ENCODE results near the gene RTBDN.

Gene RTBDN

GRCh38 chr19:12792051-12792852 is 42.1 kb downstream of the RTBDN start:
- no peak for DNase-seq (ENCODE audit: low spot score)

- DNase-seq (ENCODE audit: low spot score), result peak; percentile 97
Observed at GRCh38 chr19:12791345-12792050, 42.9 kb downstream of the RTBDN start, which contains the start of gene JUNB. Gene JUNB, plus strand, starts transcription at chr19:12791486. Its CDS starts 286 bp downstream, at chr19:12791772.

DNA sequence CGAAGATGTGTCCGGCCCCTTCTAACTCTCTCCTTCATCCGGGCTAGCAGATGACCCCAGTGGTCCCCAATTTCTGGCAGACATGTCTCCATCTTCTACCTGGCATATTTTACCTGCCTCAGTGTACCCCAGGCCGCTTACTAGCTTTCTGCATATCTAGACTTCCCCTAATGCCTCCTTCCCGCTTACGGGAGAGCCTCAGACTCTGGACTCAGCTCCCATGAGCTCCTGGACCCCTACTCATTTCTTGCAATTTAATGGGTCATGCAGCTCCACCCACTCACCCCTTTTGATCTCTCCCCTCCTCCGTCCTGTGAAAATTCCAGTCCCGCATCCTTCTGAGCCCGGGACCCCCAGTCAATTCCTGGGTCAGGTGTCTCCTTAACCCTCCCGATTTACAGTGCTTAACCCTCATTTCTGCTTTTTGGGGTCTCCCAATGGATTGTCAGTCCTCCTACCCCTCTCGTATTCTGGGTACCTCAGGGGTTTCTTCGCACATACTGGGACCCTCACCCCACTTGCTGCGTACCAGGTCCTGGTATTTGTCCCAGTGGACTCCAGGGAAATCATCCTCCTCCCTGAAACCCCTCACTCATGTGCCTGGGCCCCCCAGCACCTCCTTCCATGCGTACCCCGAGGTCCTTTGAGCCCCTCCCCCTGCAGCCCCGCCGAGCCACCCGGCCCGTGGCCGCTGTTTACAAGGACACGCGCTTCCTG is 43.6 kb downstream of the RTBDN start:
- no peak for DNase-seq (ENCODE audit: low spot score)

- DNase-seq (ENCODE audit: low spot score), result peak; percentile 91
Observed at GRCh38 chr19:12789904-12790619, 44.3 kb downstream of the RTBDN start.

GRCh38 chr19:12789098-12789903 is 45.1 kb downstream of the RTBDN start:
- DNase-seq (ENCODE audit: low spot score), result no peak

- peak; percentile 74 for DNase-seq (ENCODE audit: low spot score)
Observed at GRCh38 chr19:12788682-12789097, 45.7 kb downstream of the RTBDN start.

- DNase-seq (ENCODE audit: low spot score), result no peak
Observed at GRCh38 chr19:12788042-12788681, 46.2 kb downstream of the RTBDN start.

- no peak for DNase-seq (ENCODE audit: low spot score)
Observed at GRCh38 chr19:12787458-12787857, 46.9 kb downstream of the RTBDN start.

DNA sequence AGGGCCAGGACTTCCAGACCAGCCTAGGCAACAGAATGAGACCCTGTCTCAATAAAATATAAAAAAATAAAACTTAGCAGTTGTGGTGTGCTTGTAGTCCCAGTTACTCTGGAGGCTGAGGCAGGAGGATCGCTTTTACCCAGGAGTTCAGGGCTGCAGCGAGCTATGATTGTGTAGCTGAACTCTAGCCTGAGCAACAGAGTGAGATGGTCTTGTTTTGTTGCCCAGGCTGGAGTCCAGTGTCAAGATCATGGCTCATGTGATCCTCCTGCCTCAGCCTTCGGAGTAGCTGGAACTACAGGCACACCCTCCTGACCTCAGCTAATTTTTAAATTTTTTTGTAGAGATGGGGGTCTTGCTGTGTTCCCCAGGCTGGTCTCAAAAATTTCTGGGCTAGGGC is 47.4 kb downstream of the RTBDN start:
- no peak for DNase-seq (ENCODE audit: low spot score)

DNA sequence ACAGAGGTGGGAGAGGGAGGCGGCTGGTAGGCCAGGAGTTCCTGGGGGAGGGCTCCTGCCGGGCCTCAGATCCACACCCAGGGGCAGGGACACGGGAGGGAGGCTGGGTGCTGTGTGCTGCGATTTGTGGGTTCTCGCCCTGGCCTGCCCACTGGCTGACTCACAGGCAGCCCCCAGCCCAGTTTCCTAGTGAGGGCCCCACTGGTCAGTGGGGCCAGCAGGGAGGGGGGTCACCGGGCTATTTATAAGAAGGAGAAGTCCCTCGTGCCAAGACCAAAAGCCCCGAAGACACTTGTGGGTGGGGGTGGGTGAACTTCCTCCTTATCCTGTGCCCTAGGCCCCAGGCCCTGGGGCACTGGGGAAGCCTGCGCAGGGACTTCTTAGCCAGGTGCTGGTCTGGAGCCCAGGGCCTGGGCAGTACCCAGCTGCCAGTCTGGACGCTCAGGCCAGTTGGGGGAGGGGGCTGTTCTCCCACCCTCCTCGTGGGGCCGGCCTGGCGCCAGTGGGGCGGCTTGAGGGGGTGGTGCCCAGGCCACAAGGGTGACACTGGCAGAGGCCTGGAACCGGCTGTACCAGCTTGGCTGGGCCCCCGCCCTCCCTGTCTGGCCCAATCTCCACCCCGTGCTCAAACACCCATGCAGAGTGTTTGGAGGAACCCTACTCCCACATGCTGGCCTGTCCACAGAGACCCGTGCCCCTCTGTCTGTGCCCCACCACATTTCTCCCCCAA is 48.1 kb downstream of the RTBDN start:
- DNase-seq (ENCODE audit: low spot score), result peak; percentile 78

GRCh38 chr19:12785431-12786031 is 48.8 kb downstream of the RTBDN start:
- peak; percentile 73 for DNase-seq (ENCODE audit: low spot score)

DNA sequence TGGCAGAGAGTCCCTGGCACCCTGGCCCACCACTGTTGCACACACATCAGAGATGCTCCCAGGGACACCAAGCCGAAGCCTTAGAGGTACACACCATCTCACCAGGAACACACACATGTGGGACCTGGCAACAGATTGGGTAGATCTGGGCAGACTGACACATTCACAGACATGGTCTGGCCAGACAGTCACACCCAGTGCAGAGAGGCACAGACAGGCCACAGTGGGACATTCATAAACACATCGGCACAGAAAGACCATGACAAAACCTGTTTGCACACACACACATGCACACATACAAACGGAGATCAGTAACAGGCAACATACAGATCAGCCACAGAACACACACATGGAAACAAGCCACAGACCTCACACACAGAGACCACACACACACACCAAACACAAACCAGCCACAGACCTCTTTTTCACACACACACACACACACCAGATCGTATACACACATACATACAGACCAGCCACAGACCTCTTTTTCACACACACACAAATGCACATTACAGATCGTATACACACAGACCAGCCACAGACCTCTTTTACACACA is 49.4 kb downstream of the RTBDN start:
- no peak for DNase-seq (ENCODE audit: low spot score)

GRCh38 chr19:12784394-12784870 is 49.9 kb downstream of the RTBDN start:
- DNase-seq (ENCODE audit: low spot score), result no peak

GRCh38 chr19:12783849-12784393 is 50.5 kb downstream of the RTBDN start:
- DNase-seq (ENCODE audit: low spot score), result no peak

DNA sequence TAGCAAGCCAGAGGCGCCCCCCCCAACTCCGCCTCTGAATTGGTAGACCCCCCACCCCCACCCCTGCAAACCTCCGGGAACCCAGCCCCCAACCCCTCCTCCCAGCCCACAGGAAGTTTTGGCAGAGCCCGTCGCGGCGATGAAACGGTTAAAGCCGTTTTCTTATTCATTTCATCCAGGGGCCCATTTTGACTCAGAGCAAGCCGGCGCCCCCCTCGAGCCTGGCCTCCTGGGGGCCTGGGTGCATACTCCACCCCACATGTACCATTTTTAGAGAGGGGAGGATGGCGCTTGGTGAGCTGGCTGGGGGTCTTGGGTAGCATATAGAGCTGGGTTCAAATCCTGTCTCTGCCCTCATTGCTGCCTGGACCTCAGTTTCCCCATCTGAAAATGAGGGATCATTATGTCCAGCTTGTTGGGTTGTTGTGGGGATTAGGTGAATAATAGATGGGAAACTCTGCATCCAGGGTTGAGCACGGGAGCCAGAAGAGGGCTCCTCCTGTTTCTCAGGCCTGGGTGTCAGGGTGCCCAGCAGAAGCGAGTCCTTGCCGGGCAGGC is 51.0 kb downstream of the RTBDN start:
- no peak for DNase-seq (ENCODE audit: low spot score)

GRCh38 chr19:12782424-12783290 is 51.7 kb downstream of the RTBDN start:
- peak; percentile 79 for DNase-seq (ENCODE audit: low spot score)

- DNase-seq (ENCODE audit: low spot score), result no peak
Observed at GRCh38 chr19:12782174-12782423, 52.3 kb downstream of the RTBDN start.

All from pons (tissue), 1 donor.